ENCODE measurements around the gene ERVV-1. TPM values are rescaled to one million over a fixed set of nuclear protein-coding genes. Genes with fewer than 3 reads are reported as not detected.
"Not testable (repeated sequence)": the region's sequence is repeated elsewhere in the genome, so short reads cannot be mapped to it uniquely, and the experiment has no call there.

Gene ERVV-1
- polyA plus RNA-seq, 1 of the 3 experiments (the other 2 are of a cell fraction): not detected

GRCh38 chr19:52981329-52981728 is 32.4 kb upstream of the ERVV-1 start (continued):
- no peak for TF ChIP-seq USF2 (IDR thresholded peaks at IDR 0.05; ENCODE audit: borderline replicate concordance, low read depth, low read length)
- TF ChIP-seq CTCF (IDR thresholded peaks at IDR 0.05): no peak
- no peak for TF ChIP-seq JUND (IDR thresholded peaks at IDR 0.05)
- TF ChIP-seq USF1 (IDR thresholded peaks at IDR 0.05; ENCODE audit: borderline replicate concordance, low read depth): no peak
- TF ChIP-seq RFX5 (IDR thresholded peaks at IDR 0.05; ENCODE audit: low read length): no peak
- no peak for TF ChIP-seq GATA2 (CRISPR knock-in tag; IDR thresholded peaks at IDR 0.05)

- DNase-seq; H3K9me3 ChIP-seq; H4K20me1 ChIP-seq (ENCODE audit: insufficient read depth); H3K27me3 ChIP-seq (ENCODE audit: insufficient read depth); H3K36me3 ChIP-seq (replicated peaks in 1 of 2; ENCODE audit: control insufficient read depth in 1 of 2, insufficient read depth in 2 of 2, low read length in 1 of 2); H3K27ac ChIP-seq (ENCODE audit: low read depth in 2 of 2, low read length in 1 of 2); H3K4me3 ChIP-seq (ENCODE audit: low read depth in 2 of 2, low read length in 1 of 2); H3K4me2 ChIP-seq; POLR2A ChIA-PET; H3K9me2 ChIP-seq; H3K9ac ChIP-seq; H3K79me2 ChIP-seq (ENCODE audit: insufficient read depth); H3K4me1 ChIP-seq (ENCODE audit: control insufficient read depth in 1 of 2, insufficient read depth in 2 of 2, low read depth in 1 of 2, low read length in 1 of 2); H3F3A ChIP-seq (replicated peaks; ENCODE audit: insufficient read depth); H2AFZ ChIP-seq (ENCODE audit: low read depth): not testable (repeated sequence)
- CTCF ChIA-PET: interaction anchor here (1.2 kb wide), 1 partner anchor 11 kb away, joined by 4 read pairs; no protein-coding TSS in a partner anchor
- 21% methylated on average over 3 of the region's 3 CpGs for WGBS (ENCODE audit: low lambda C conversion rate)
Observed at GRCh38 chr19:52983167-52983566, 30.6 kb upstream of the ERVV-1 start.

- Histone ChIP-seq H3K36me3 (replicated peaks in 1 of 2; ENCODE audit: control insufficient read depth in 1 of 2, insufficient read depth in 2 of 2, low read length in 1 of 2) (no peaks in the 10 kb centered on the region), H3K9me3 (no peaks in the 10 kb centered on the region), H2AFZ (ENCODE audit: low read depth) (no peak overlapping the region), H3K27me3 (ENCODE audit: insufficient read depth) (no peaks in the 10 kb centered on the region), H3F3A (replicated peaks; ENCODE audit: insufficient read depth) (no peaks in the 10 kb centered on the region), H3K4me2 (no peak overlapping the region), H3K4me3 (ENCODE audit: low read depth in 2 of 2, low read length in 1 of 2) (no peak overlapping the region), H4K20me1 (ENCODE audit: insufficient read depth) (no peaks in the 10 kb centered on the region), H3K27ac (ENCODE audit: low read depth in 2 of 2, low read length in 1 of 2) (no peak overlapping the region), H3K9me2 (no peaks in the 10 kb centered on the region), H3K4me1 (ENCODE audit: control insufficient read depth in 1 of 2, insufficient read depth in 2 of 2, low read depth in 1 of 2, low read length in 1 of 2) (peaks cover 0 to 4% of the 10 kb centered on the region in 2 experiments; a peak in 2 of 4 replicates), H3K9ac (no peak overlapping the region), H3K79me2 (ENCODE audit: insufficient read depth) (no peaks in the 10 kb centered on the region)
- ChIA-PET POLR2A (no interaction called here), CTCF (no interaction called here)
- DNase-seq: no peak
- TF ChIP-seq GABPA (IDR thresholded peaks at IDR 0.05; ENCODE audit: low read depth) (no peak), EP300 (IDR thresholded peaks at IDR 0.05; ENCODE audit: borderline replicate concordance in 1 of 2, low read depth in 1 of 2, low read length in 1 of 2) (no peak), MEF2A (IDR thresholded peaks at IDR 0.05; ENCODE audit: borderline replicate concordance, low read depth) (no peak), YY1 (IDR thresholded peaks at IDR 0.05; ENCODE audit: low read depth) (no peak), TEAD4 (IDR thresholded peaks at IDR 0.05; ENCODE audit: borderline replicate concordance, insufficient read depth) (no peak), MAX (IDR thresholded peaks at IDR 0.05; ENCODE audit: low read depth) (no peak), ZBTB33 (IDR thresholded peaks at IDR 0.05; ENCODE audit: borderline replicate concordance, low read depth) (no peak), TCF12 (IDR thresholded peaks at IDR 0.05) (no peak)
- 36% methylated on average over 4 of the region's 4 CpGs for WGBS (ENCODE audit: low lambda C conversion rate)
Observed at GRCh38 chr19:52987221-52987620, 26.5 kb upstream of the ERVV-1 start.

Data from SK-N-SH (cell line).